Measurements from ENCODE around the gene SH3PXD2B.

SH3PXD2B gene

GRCh38 chr5:172379481-172379880 is 74.8 kb downstream of the SH3PXD2B start:
- DNase-seq (ENCODE audit: low spot score): no peak
- CTCF ChIA-PET: interaction anchor here (0.6 kb wide), 1 partner anchor 378 kb away, joined by 3 read pairs; no protein-coding TSS in a partner anchor
- POLR2A ChIA-PET (ENCODE audit: low non-redundant PET): no interaction called here
- TF ChIP-seq, protein P1, sequence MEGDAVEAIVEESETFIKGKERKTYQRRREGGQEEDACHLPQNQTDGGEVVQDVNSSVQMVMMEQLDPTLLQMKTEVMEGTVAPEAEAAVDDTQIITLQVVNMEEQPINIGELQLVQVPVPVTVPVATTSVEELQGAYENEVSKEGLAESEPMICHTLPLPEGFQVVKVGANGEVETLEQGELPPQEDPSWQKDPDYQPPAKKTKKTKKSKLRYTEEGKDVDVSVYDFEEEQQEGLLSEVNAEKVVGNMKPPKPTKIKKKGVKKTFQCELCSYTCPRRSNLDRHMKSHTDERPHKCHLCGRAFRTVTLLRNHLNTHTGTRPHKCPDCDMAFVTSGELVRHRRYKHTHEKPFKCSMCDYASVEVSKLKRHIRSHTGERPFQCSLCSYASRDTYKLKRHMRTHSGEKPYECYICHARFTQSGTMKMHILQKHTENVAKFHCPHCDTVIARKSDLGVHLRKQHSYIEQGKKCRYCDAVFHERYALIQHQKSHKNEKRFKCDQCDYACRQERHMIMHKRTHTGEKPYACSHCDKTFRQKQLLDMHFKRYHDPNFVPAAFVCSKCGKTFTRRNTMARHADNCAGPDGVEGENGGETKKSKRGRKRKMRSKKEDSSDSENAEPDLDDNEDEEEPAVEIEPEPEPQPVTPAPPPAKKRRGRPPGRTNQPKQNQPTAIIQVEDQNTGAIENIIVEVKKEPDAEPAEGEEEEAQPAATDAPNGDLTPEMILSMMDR (conservative IDR thresholded peaks at IDR 0.05; ENCODE audit: low read depth): no peak
- no peak overlapping the region for H3K27ac ChIP-seq

DNA sequence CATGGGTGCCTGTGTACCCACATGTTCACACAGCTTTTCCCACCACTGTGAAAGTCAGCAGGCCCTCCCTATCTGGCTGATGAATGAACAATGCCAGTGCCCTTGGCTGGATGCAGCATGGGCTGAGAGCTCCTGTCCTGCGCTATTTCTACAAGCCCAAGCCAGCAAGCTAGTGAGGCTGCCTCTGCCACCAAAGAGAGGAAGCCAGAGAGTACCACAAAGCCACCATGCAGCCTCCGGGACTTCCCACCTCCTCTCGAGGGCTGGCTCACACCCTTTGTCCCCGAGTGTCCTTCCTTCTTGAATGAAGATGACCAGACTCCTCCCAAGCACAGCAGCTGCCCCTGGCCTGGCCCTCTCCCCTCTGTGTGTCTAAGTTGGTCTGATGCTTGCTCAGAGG is 76.5 kb downstream of the SH3PXD2B start:
- CTCF ChIA-PET: interaction anchor here (0.9 kb wide), 1 partner anchor 65 kb away, joined by 3 read pairs; no protein-coding TSS in a partner anchor
- POLR2A ChIA-PET (ENCODE audit: low non-redundant PET): no interaction called here
- TF ChIP-seq, protein P1 (conservative IDR thresholded peaks at IDR 0.05; ENCODE audit: low read depth): no peak
- H3K27ac ChIP-seq: no peak overlapping the region
- DNase-seq (ENCODE audit: low spot score): no peak

DNA sequence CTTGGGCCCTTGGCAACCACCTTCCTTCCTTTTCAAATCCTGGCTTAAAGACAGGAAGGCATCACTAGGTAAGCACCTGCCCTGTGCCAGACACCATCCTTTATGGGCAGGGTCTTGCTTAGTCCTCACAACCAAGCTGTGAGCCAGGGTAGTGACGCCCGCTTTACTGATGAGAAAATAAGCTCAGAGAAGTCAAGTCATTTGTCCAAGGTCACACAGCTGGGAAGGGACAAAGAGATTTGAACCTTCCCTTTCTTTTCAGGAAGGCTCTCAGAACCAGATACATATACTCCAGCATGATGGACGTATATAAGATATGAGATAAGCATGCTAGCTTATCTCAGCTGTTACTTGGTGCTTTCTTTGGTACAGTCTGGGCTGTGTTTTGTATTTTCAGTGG is 76.9 kb downstream of the SH3PXD2B start:
- H3K27ac ChIP-seq: no peak overlapping the region

DNA sequence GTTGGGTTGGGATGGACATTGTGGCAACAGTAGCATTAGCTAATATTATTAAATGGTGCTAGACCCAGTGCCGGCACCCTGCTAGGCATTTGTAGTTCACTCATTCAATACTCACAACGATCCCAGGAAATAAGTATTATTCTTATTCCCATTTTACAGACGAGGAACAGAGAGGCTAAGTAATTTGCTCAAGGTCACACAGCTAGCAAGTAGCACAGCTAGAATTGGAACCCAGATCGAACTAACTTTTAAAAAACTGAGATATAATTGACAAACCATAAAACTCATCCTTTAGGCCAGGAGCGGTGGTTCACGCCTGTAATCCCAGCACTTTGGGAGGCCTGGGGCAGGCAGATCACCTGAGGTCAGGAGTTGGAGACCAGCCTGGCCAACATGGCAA is 79.5 kb downstream of the SH3PXD2B start:
- no peak for DNase-seq (ENCODE audit: low spot score)
- H3K27ac ChIP-seq: no peak overlapping the region
- POLR2A ChIA-PET (ENCODE audit: low non-redundant PET): no interaction called here
- TF ChIP-seq, protein P1 (conservative IDR thresholded peaks at IDR 0.05; ENCODE audit: low read depth): no peak
- CTCF ChIA-PET: interaction anchor here (0.5 to 0.6 kb wide), 2 partner anchors 90 to 188 kb away, joined by 3 read pairs; no protein-coding TSS in a partner anchor

More for the DNA sequence above, 76.9 kb downstream of the SH3PXD2B start:
- DNase-seq (ENCODE audit: low spot score): no peak
- POLR2A ChIA-PET (ENCODE audit: low non-redundant PET): no interaction called here
- CTCF ChIA-PET: interaction anchor here (0.9 kb wide), 1 partner anchor 66 kb away, joined by 3 read pairs; no protein-coding TSS in a partner anchor
- TF ChIP-seq, protein P1 (conservative IDR thresholded peaks at IDR 0.05; ENCODE audit: low read depth): no peak

DNA sequence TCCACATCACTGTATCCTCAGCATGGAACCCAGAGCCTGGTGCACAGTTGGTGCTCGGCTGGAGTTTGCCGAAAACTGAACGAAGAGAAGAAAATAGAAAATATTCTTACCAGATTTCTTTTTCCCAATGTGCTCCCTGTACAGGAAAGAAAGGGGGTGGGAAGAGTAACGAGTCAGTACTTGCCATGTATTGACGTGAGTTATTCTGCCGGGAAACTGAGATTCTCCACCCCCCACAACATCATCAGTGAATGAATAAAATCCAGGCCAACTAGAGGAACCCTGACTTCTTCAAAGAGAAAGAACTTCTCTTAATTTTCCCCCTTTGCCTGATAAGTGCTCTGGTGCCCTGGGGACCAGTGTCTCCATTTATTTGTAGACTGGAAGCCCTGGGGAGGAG is 80.6 kb downstream of the SH3PXD2B start:
- TF ChIP-seq, protein P1 (conservative IDR thresholded peaks at IDR 0.05; ENCODE audit: low read depth): no peak
- peak; percentile 77 for DNase-seq (ENCODE audit: low spot score)
- ChIA-PET CTCF (no interaction called here), POLR2A (ENCODE audit: low non-redundant PET) (no interaction called here)
- H3K27ac ChIP-seq: peak overlapping the region; percentile 31

- CTCF ChIA-PET: interaction anchor here (0.5 to 1.1 kb wide), 3 partner anchors 33 to 1688 kb away, joined by 3 read pairs; no protein-coding TSS in a partner anchor
- TF ChIP-seq, protein P1 (conservative IDR thresholded peaks at IDR 0.05; ENCODE audit: low read depth): no peak
Observed at GRCh38 chr5:172371684-172372083, 82.6 kb downstream of the SH3PXD2B start.

More at GRCh38 chr5:172371684-172372083, 82.6 kb downstream of the SH3PXD2B start:
- no peak overlapping the region for H3K27ac ChIP-seq
- POLR2A ChIA-PET (ENCODE audit: low non-redundant PET): no interaction called here
- DNase-seq (ENCODE audit: low spot score): no peak

Measured in RWPE1 (cell line).